IPS-NIHi7 (cell line): ENCODE results near the gene MMS19.
"Not testable (repeated sequence)": the region's sequence is repeated elsewhere in the genome, so short reads cannot be mapped to it uniquely, and the experiment has no call there.

Experiments used
- DNase-seq: peaks from one replicate; pipeline ENCODE4 v3.0.0; 2012; ENCODE audit warnings: mixed read lengths; ENCODE audit errors: extremely low spot score

MMS19 gene

DNA sequence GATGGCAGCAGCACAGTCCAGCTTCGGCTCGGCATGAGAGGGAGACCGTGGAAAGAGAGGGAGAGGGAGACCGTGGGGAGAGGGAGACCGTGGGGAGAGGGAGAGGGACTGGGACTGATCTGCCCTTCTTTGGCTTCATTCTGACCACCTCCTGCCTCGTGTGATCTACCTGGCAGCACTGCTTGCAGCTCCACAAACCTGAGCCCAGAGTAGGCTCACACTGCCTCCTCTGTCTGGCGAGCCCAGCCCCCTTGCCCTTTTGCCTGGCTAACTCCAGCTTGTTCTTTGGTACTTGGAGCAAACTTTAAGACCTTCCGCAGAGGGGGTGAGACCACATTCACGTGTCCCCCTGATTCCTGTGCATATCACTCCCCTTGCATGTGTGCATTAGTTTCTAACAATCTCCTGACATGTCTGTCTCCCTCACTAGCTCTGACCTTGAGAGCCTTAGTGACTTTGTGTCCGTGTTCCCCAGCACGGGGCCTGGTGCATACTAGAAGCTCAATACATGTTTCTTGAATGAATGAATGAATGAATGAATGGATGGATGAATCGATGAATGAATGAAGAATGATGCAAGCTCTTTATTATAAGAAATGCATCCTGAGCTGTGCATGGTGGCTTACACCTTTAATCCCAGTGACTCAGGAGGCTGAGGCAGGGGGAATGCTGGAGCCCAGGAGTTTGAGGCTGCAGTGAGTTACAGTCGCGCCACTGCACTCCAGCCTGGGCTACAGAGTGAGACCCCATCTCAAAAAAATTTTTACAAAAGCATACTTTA, 31.7 kb upstream of the MMS19 start:
- no peak for DNase-seq

DNA sequence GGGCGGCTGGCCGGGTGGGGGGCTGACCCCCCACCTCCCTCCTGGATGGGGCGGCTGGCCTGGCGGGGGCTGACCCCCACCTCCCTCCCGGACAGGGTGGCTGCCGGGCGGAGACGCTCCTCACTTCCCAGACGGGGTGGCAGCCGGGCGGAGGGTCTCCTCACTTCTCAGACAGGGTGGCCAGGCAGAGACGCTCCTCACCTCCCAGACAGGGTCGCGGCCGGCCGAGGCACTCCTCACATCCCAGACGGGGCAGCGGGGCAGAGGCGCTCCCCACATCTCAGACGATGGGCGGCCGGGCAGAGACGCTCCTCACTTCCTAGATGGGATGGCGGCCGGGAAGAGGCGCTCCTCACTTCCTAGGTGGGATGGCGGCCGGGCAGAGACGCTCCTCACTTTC, 30.7 kb upstream of the MMS19 start:
- not testable (repeated sequence) for DNase-seq

DNA sequence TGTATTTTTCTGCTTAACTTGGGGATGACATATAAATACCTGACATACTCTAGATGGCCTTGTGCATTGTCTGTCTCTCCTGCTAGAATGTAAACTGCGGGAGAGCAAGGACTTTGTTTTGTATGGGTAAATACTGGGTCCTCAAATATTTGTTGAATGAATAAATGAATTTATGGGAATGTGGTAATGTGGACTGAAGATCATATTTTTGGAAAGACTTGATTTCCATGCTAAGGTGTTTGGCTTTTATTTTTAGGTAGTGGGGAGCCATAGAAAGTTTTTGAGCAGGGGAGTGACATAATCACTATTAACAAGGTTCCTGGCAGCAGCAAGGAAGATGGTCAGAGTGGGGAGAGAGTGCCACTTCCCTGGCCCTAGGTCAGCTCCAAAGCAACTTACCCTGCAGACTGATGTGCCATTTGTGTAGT, 27.5 kb upstream of the MMS19 start:
- DNase-seq = no peak

DNA sequence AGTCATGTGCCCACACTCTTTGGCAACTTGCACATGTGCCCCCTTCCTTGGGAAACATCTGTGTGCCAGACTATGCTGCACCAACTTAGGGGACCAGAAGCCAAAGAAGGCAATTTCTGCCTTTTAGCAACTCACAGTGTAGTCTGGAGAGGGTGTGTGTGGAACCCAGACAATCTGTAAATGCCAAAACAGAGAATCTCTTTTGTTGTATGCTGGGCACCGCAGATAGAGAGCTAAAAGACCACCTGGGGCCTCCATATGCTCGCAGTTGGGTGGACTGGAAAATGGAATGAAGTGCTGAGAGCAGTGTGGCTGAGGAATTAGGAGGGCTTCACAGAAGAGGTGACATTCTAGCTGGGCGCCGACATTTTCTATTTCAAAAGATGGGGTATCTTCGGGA, 26.9 kb upstream of the MMS19 start:
- no peak for DNase-seq

DNA sequence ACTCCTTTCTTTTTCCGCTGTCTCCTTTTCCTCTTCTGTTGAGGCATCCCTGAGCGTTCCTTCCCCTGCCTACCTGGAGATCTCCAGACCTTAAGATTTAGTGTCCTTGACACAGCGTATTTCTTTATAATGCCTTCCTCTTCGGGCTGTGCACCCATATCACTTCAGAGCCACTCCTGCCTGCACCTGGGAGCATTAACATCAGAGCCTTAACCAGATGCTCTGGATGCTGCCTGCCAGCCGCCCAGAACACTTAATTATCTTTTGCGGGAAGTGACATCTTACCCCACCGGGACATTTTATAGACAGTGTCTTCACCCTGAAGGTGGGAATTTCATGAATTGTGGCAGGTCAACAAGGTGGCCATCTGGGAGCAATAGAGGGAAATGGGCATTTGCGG, 24.7 kb upstream of the MMS19 start:
- no peak for DNase-seq

DNA sequence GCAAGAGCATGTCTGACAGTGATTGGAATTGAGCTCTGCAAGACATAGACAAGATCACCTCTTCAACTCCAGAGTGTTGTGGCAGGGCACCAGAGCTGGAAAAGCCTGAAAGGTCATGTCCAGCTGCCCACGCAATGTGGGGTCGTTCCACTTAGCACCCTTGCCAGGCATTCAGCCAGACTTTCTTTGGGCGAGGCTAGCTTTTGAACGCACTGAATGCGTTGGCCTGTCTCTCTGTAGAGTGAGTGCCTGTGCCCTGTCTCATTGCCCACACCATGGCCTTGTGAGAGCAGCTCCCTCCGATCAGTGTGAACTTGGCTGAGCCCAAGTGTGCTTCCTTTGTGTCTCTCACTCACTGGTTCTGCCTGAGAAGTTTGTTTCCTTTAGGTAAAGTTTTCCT, 23.8 kb upstream of the MMS19 start:
- DNase-seq = no peak

DNA sequence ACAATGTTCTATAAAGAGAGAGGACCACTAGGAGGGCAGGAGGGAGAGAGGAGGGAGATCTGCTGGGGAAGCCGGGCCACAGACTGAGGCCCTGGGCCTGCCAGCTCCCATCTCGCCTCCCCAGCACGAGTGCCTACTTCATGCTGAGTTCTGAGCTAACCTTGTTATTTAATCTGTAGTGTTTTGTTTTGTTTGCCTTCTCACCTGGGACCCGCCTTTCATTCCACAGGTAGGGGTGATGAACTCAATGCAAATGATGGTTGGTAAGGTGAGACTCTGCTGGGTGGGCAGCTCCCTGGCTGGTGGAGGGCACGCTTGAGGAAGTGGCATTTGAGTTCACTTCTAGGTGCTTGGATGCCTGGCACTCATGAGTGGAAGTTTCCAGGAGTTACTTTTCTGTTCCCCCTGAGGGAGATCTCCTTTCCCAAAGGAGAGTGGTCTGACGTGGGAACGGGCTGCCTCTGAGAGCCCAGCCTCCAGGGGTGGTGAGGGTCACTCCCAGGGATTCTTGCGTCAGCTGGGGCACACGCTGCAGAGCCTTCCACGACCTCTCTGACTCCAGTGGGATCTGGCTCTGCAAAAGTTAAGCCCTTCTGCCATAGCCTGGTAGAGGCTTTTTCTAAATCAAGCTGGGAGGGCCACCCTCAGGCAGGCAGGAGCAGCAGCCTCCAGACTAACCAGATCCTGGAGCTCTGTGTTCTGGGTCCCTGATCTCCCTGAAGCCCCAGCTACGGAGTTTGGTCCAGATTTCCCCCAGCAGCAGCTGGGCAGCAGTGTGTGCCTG, 22.9 kb upstream of the MMS19 start:
- peak; percentile 51 for DNase-seq

DNA sequence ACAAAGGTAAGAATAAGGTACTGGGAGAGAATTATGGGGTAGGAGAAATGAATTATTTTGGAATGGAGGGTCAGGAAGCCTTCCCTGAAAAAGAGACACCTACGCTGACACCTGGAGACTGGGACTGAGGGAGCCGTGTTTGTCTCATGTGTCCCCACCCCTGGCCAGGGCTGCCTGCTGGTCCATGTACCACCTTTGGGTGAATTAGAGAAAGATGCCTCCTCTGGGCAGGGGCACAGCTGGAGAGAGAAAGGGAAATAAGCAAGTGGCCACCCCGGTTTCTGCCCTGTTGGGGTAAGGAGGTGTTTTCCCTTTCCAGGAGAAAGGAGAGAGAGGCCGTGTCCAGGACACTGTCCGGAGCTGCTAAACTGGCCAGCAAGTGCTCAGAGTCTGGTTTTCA, 22.3 kb upstream of the MMS19 start:
- no peak for DNase-seq

DNA sequence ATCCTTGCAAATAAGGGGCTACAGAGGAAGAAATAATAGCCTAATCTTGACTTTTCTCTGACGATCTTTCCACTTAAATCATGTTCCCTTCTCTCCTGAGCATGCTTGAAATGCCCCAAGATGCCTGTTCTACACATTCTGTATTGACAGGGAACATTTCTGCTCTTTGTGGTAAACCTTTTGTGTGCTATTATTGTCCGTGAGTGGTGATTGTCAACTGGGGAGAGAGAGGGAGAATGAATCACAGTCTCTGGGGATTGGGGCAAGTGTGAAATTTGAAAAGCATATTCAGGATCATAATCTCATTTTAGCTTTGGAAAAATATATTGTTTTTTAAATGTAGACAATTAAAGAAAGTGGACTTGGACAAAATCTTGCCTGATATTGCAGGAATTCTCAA, 21.1 kb upstream of the MMS19 start:
- no peak for DNase-seq

DNA sequence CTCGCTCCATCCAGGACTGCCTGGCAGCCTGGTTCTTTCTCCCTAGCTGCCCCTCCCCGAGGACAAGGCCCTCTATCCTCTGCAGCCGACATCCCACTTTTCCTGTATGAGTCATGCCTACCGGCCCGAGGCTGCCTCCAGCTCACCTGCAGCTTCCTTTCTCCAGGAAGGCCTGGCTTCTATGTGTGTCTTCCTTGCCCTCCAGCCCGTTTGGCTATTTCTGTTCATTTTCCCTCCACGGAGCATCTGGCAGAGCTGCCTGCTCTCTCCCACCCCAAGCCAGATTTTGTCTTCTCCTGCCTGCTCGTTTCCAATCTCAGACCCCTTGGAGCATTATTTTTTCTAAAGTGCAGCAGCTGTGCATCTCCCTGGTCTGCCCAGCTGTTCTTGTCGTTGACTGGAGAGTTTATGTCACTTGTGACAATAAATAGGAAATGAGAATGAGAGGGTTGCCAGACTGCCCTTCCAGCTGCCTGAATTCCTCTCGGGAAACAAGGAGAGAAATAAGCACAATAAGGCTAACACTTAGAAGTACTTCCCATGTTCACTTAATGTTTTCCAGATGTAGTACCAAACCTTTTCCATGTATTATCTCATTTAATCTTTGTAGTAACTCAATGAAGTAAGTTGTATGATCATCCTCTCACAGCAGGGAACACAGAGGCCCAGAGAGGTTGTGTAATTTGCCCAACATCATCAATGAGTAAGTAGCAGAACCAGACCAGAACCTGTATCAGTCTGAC, 20.2 kb upstream of the MMS19 start:
- DNase-seq = peak; percentile 72

DNA sequence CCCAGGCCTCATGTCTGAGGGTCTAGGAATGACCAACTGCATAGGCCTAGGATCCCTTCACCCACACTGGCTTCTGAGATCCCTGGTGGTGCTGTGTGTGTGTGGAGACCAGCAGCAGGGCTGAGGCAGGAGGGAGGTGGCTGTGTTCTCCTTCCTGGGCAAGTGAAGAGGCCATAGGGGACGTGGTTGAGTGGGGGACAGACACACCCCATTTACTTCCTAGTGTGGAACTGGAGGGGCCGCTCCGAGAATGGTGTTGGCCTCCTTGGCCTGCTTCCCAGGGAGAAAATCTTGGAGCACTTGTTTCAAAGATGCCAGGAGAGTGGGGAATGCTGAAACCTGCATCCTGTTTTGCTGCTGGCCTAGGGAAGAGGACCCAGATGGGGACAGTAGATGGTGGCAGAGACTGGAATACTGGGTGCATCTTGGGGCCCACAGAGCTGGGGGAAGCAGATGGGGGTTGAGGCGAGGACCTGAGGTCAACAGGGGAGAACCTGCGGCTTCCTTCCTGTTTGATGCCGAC, 19.6 kb upstream of the MMS19 start:
- no peak for DNase-seq

DNA sequence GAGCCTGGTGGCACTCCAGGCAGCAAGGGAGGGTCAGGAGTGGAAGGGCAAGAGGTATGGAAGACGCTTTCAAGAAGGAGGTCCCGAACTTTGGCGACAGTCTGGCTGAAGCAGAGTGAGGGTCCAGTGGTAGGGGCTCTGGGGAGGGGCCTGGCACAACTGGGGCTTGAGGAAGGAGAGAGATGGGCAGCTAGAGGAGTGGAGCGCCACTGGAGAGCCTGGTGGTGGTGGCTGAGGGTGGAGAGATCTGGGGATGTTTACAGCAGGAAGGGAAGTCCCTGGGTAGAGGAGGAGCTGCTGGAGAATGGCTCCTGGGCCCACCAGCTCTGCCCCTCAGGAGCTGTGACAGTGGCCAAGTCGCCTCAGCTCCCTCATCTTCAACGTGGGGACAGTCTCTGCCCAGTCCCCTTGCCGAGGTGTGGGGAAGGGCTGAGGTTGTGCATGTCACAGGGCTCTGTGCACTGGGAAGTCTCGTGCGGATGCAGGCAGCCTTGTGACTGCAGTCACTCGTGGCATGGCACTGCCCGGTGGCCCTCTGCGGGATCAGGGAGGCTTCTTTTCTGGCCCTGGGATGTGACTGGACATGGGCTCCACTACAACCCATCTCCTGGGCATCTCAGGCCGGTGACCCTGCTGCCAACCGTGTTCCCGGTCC, 19.0 kb upstream of the MMS19 start:
- no peak for DNase-seq

DNA sequence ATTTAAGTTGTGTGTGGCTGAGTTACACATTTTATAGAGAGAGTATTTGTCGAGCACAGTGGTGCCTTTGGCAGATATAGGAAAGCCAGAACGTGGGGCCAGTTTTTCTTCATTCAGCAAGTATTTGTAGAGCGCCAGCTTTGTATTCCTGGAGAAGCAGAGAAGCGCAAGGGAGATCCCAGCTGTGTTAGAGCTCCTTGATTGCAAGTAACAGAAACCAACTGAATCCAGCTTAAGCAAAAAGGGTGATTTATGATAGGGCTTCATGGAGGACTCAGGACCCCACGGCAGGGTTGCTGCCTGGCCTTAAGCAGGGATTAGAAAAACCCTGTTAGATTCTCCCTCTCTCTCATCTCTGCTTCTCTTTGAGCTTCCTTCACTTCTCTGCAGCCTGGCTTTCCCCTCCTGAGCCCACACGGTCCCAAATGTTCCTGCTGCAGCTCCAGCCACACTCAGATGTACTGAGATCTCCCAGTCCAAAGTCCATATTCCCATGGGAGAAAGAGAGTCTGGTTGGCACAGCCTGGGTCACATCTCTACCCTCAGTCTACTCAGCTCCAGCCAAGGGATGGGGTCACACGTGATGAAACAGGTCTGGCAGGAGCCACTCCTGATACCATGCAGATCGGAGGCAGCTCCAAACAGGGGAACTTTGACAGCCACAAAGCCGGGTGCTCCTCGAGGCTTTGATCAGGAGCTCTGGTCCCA, 17.2 kb upstream of the MMS19 start:
- no peak for DNase-seq

DNA sequence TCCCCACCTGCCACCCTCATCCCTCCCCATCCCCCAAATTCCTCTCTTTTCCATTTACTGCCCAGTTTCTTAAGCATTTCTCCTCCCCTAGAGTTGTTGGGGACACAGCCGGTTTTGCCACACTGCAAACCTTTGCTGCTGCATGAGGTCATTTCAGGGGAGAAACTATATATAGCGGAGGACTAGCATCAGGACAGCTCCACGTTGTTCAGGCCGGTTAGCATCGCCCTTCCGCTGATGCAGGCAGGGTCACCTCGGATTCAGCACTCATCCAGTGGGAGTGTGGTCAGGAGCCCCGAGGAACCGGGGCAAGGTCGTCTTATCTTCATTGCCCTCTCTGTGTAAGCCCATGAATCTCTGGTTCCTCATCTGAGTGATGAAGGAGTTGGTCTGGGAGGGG, 16.1 kb upstream of the MMS19 start:
- DNase-seq = no peak

DNA sequence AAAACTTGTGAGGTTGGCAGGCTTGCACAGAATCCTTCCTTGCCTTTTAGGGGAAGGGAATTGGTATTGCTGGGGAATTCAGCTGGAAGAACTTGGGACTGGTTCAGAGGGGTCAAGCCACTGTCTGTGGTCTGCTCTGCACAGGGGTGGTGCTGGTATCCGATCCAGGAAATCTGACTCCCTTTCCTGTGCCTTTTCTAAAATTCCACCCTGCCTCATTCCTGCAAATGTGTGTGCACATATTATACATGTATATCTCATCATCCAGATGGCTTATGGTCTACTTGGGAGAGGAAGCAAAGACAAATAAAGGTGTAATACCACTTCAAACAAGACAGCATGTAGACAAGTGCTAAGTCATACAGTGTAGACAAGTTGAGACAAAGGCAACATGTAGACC, 14.8 kb upstream of the MMS19 start:
- DNase-seq = no peak

DNA sequence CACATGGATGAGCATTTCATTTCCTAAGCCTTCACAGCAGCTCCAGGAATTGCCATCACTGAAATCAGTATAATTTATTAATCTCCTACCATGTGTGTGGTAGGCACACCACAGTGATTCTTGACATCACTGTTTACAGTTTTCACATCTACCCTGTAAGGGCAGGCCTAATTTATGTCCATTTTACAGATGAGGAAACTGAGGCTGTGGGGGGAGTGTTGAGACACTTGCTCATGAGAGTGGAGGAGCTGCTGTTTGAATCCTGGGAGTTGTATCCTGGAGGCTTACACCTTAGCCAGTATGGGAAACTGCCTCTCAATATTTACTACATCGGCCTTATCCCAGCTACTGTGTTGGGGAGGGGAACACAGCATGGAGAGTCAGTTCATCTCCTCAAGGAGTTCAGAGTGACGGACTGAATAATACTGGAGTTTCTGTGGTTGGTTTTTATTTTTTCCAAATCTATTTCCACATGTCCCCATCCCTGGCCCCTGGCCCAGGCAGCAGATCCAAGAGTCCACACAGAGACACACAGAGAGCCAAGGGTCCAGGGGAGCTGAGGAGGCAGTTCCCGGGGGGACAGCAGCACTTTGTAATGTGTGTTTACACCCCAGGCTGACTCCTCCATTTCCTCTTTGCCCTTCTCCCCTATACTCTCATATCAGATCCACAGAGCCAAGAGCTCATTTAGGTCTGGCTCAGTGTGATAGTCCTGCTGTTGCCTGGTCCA, 13.7 kb upstream of the MMS19 start:
- no peak for DNase-seq

DNA sequence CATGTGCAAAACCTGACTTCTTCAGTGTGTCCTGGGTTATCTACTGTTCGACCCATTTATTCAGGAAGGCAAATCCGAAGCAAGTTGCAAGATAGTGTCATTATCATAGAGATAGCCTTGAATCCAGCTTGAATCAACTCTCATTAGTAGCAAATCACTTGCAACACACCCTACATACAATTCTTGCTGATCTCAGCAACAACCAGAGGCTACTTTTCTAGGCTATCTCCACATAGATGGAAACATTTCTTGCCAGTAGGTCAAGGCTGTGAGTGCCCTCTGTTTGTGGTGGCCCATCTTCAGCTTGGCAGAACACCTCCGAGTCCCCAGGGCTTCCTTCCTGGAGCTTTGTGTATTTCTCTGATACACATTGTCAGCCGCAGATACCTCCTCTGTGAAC, 12.5 kb upstream of the MMS19 start:
- DNase-seq = no peak

DNA sequence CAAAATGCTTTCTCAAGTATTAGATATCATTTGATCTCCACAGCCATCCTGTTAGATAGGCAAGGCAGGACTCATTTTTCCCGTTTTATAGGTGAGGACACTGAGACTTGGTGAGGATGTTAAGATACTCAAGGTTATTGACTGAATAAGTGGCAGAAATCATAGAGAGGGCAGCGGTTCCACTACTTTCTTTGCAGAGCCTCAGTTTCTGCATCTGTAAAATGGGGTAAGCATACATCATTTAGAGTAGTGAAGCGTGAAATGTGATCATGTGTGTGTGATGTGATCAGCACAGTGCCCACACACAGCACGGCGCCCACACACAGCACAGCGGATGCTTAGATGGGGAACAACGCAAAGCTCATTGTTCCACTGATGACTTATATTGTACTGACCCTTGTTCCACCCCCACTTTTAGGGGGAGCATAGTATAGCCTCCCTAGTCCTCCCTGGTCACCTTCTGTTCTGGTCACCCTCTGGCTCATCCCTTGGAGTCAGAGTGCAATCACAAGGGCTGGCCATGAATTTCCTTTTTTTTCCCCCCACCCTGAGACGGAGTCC, 11.0 kb upstream of the MMS19 start:
- DNase-seq = no peak

DNA sequence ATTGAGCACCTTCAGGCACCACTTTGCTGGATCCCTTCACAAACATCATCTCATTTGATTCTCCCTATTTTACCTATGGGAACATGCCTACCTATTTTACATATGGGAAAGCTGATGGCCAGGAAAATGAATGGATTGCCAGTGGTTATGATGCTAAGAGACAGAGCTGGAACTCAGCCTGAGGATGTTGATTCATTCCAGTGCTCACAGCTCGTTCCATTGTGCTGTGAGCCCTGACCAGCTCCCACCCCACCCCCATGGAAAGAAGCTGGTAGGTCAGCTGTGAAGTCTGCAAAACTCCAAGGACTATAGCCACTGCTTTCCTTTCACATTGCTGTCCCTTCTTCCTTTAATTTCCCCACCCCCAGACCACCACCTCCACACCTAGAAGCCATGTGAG, 10.1 kb upstream of the MMS19 start:
- no peak for DNase-seq
